ENCODE data around the gene RAI1.

DNA sequence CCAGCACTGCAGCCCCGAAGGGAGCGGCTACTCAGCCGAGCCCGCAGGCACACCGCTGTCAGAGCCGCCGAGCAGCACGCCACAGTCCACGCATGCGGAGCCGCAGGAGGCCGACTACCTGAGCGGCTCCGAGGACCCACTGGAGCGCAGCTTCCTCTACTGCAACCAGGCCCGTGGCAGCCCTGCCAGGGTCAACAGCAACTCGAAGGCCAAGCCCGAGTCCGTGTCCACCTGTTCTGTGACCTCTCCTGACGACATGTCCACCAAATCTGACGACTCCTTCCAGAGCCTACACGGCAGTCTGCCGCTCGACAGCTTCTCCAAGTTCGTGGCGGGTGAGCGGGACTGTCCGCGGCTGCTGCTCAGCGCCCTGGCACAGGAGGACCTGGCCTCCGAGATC is 113.1 kb downstream of the RAI1 start:
- TF ChIP-seq POLR2A (IDR thresholded peaks at IDR 0.05), result no peak
- TF ChIP-seq, protein P1, sequence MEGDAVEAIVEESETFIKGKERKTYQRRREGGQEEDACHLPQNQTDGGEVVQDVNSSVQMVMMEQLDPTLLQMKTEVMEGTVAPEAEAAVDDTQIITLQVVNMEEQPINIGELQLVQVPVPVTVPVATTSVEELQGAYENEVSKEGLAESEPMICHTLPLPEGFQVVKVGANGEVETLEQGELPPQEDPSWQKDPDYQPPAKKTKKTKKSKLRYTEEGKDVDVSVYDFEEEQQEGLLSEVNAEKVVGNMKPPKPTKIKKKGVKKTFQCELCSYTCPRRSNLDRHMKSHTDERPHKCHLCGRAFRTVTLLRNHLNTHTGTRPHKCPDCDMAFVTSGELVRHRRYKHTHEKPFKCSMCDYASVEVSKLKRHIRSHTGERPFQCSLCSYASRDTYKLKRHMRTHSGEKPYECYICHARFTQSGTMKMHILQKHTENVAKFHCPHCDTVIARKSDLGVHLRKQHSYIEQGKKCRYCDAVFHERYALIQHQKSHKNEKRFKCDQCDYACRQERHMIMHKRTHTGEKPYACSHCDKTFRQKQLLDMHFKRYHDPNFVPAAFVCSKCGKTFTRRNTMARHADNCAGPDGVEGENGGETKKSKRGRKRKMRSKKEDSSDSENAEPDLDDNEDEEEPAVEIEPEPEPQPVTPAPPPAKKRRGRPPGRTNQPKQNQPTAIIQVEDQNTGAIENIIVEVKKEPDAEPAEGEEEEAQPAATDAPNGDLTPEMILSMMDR (IDR thresholded peaks at IDR 0.05), result no peak

Measured in lower leg skin (tissue), 3 donors.